NT2/D1 (cell line): ENCODE results near the gene ACSF3.

Experiments used
- DNase-seq: peaks from one replicate; pipeline ENCODE4 v3.0.0-alpha.2; 2011; ENCODE audit warnings: low read depth, low spot score
- H3K27me3 ChIP-seq: 2 replicates; pipeline ENCODE4 v1.6.0; 2011; ENCODE audit warnings: mild to moderate bottlenecking; ENCODE audit not compliant: insufficient read length, insufficient read depth
- H3K36me3 ChIP-seq: 2 replicates; pipeline ENCODE4 v1.6.1; 2011; ENCODE audit warnings: mild to moderate bottlenecking, low read length, mixed read lengths; ENCODE audit not compliant: insufficient read depth, insufficient read length
- H3K4me1 ChIP-seq: 2 replicates; pipeline ENCODE4 v1.5.1; 2011; ENCODE audit not compliant: insufficient read depth, insufficient read length
- H3K4me3 ChIP-seq: 2 replicates; pipeline ENCODE4 v1.5.1; 2011; ENCODE audit warnings: low read depth; ENCODE audit not compliant: insufficient read length
- H3K9ac ChIP-seq: 2 replicates; pipeline ENCODE4 v1.6.0; 2011; ENCODE audit warnings: low read depth; ENCODE audit not compliant: insufficient read length
- H3K9me3 ChIP-seq: 2 replicates; pipeline ENCODE4 v1.5.1; 2011; ENCODE audit warnings: mild to moderate bottlenecking, low read length; ENCODE audit not compliant: insufficient read depth
- SUZ12 ChIP-seq: IDR thresholded peaks from 2 replicates; pipeline ENCODE4 v1.6.1; 2011; ENCODE audit not compliant: insufficient read length, insufficient read depth; ENCODE audit errors: extremely low read depth
- YY1 ChIP-seq: IDR thresholded peaks from 2 replicates; pipeline ENCODE4 v1.6.1; 2011; ENCODE audit not compliant: insufficient read length, insufficient read depth
- ZNF274 ChIP-seq: IDR thresholded peaks from 2 replicates; pipeline ENCODE4 v1.6.1; 2011; ENCODE audit warnings: mild to moderate bottlenecking, low read depth, low read length

The ACSF3 gene

DNA sequence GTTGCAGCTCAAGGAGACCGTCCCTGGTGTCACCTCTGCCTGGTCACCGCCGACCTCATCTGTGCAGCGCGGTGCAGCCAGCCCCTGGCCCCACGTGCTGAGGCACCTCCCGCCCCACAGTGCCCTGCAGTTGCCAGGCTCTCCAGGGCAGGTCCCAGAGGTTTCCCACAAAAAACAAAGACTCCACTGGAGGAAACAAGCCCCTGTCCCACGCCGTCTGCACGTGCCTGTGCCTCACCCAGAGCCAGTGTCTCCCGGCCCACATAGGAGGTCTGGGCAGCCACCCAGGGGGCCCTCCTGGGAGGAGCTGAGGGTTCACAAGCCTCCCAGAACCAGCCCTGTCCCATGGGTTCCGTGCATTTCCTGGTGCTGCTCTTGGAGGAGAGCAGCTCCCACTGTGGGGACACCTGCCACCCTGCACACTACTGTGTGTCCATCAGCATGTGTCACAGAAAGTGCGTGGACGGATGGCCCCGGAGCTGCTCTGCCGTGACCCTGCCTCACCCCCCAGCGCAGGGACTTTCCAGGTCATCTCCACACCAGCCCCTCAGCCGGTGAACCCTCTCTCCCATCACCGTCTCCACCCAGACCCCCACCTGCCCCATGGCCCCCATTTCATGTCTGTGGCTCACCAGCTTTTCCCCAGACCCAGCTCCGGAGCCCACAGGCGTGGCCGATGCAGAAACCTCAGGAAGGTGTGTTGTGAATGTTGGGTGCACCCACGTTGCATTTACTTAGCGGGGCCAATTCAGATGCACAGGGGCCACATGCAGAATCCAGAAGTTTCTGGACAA lies 60.9 kb downstream of the ACSF3 start:
- Histone ChIP-seq H3K4me1 (peaks cover 6% of the 10 kb centered on the region), H3K9me3 (peaks cover 12% of the 10 kb centered on the region), H3K36me3 (peaks cover 26% of the 10 kb centered on the region), H3K27me3 (no peaks in the 10 kb centered on the region), H3K4me3 (no peak overlapping the region), H3K9ac (no peak overlapping the region)
- no peak for TF ChIP-seq ZNF274
- no peak for TF ChIP-seq SUZ12
- TF ChIP-seq YY1 = no peak
- DNase-seq = no peak

DNA sequence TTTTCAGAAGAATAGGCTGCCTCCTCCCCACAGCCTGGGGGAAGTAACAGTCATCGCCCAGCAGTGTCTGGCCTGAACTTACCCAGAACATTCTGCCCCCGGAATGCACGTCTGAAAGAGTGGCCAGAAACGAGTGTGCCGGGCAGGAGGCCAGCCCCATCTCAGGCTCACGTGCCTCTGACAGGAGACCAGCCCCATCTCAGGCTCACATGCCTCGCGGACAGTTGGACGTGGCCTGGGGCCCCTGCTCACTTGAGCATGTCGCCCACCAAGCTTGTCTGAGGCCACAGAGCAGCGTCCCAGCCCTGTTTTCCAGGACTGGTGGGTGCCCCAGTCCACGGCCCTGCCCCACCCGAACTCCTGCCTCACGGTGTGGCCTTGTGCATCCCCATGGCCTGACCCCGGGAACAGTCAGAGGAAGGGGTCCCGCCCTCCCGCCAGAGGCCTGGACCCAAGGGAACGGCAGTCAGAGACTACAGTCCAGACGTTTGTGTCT lies 61.6 kb downstream of the ACSF3 start:
- no peak for DNase-seq
- no peaks in the 10 kb centered on the region for H3K27me3 ChIP-seq
- no peak overlapping the region for H3K9ac ChIP-seq
- no peak for TF ChIP-seq ZNF274
- TF ChIP-seq YY1 = no peak
- TF ChIP-seq SUZ12 = no peak
- no peak overlapping the region for H3K4me3 ChIP-seq
- H3K9me3 ChIP-seq = peaks cover 10% of the 10 kb centered on the region
- H3K4me1 ChIP-seq = peaks cover 6% of the 10 kb centered on the region
- H3K36me3 ChIP-seq = peaks cover 19% of the 10 kb centered on the region

DNA sequence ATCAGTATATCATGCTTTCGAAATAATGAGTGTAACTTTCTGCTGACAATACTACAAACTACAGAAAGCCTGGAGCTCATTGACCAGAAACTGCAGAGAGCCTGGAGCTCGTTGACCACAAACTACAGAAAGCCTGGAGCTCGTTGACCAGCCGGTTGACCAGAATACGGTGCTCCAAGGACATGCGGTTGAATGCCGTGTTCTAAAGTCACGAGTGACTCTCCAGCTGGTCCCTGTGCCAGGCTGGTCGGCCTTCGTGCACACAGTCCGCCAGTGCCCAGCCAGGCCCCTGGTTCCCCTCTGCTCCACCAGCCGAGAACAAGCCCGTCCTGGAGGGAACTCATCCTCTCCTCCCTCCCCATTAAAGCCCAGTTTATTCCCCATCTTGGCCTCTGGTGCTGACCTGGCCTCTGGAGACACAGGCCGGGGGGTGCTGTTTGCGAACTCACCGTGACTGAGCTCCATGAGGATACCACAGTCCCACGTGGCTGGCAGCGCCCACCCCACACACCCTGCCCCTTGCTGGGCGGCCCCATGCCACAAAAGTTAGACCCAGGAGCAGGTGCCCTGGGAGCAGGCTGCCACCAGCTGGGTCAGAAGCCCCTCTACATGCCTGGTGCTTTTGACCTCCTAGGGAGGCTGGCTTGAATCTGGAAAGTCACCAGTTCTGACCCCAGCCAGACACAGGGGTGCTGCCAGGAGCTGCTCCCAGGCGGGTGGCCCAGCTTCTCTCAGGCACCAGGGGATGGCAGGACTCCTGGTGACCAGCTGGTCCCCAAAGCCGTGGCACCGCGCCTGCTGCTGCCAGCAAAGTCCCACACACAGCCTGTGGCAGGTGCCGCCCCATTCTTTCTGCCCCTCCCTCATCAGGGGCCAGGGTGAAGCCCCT lies 62.4 kb downstream of the ACSF3 start:
- Histone ChIP-seq H3K9ac (no peak overlapping the region), H3K27me3 (peaks cover under 1% of the 10 kb centered on the region), H3K9me3 (peaks cover 10% of the 10 kb centered on the region), H3K4me1 (peaks cover 6% of the 10 kb centered on the region), H3K4me3 (no peak overlapping the region), H3K36me3 (peaks cover 11% of the 10 kb centered on the region)
- no peak for DNase-seq
- TF ChIP-seq YY1 (no peak), ZNF274 (no peak), SUZ12 (no peak)

DNA sequence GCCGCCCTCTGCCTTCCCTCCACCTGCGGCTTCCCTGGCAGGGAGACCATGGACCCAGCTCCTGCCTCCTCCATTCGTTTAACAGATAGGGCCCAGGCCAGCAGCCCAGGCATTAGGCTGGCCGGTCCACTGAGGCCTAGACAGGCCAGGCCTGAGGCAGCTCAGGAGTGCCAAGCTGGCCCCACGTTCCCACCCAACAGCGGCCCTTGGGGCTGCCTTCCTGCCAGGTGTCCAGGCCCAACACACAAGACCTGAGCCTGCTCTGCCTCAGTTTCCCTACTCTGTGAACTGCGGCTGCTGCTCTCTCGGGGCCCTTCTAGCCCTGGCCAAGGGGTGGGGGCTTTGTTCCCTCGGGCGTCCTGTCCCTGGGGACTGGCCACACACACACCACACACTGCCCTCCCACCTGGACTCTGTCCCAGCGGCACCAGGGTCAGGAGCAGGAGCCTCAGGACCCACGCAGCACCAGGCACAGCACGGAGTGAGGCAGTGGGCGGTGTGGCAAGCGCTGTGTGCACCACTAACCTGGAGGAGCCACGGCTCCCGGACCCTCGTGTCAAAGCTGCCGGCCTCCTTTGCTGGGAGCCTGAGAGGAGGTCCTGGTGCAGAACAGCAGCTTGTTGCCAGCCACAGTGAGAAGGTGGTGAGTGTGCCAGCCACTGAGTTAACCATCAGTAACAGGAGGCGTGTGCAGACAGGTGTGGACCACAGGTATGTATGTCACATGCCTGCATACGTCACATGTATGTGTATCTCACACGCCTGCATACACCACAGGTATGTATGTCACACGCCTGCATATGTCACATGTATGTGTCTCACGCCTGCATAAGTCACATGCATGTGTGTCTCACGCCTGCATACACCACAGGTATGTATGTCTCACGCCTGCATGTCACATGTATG lies 63.3 kb downstream of the ACSF3 start:
- Histone ChIP-seq H3K36me3 (peaks cover 5% of the 10 kb centered on the region), H3K9ac (no peak overlapping the region), H3K4me3 (no peak overlapping the region), H3K9me3 (peaks cover 10% of the 10 kb centered on the region), H3K27me3 (peaks cover 4% of the 10 kb centered on the region), H3K4me1 (peaks cover 6% of the 10 kb centered on the region)
- TF ChIP-seq ZNF274 = no peak
- no peak for TF ChIP-seq SUZ12
- TF ChIP-seq YY1 = no peak
- DNase-seq = no peak

DNA sequence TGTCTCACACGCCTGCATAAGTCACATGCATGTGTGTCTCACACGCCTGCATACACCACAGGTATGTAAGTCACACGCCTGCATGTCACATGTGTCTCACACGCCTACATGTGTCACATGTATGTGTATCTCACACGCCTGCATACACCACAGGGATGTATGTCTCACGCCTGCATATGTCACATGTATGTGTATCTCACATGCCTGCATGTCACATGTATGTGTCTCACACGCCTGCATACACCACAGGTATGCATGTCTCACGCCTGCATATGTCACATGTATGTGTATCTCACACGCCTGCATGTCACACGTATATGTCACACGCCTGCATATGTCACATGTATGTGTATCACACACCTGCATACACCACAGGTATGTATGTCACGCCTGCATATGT lies 64.1 kb downstream of the ACSF3 start:
- no peak overlapping the region for H3K9ac ChIP-seq
- H3K9me3 ChIP-seq = peaks cover 10% of the 10 kb centered on the region
- peaks cover 6% of the 10 kb centered on the region for H3K4me1 ChIP-seq
- TF ChIP-seq YY1 = no peak
- TF ChIP-seq SUZ12 = no peak
- TF ChIP-seq ZNF274 = no peak
- no peak for DNase-seq
- peaks cover 4% of the 10 kb centered on the region for H3K27me3 ChIP-seq
- H3K4me3 ChIP-seq = no peak overlapping the region
- H3K36me3 ChIP-seq = peaks cover 1% of the 10 kb centered on the region

DNA sequence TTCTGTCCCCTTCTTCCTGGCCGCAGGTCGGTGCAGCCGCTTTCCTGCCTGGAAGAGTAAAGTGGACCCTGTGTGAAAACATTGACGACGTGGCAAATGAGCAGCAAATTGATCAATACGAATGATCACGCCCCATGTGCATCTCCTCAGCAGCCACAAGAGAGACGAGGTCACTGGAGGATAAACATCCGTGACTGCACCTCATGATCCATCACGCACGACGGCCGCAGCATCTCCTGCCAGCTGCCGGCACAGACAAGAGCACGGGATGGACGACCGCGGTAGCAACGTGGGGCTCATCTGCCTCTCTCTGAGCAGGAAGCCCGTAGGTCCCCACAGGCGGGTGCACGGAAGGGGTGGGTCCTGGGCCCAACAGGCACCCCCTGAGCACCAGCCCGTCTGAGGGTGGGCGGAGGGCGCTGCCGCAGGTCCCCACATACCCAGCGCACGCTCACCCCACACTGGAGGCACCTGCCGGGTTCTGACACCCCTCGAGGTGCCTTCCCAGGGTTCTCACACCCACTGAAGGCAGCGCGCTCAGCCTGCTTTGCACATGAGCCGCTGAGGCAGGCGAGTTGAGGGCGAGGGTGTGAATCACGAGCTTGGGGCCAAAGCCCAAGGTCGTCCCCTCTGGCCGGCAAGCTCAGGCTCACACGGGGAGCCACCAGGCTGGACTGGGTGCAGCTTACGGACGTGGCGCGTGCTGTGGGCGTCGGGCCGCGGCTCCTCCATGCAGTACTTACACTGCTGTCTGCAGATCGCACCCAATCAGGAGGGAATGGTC lies 65.6 kb downstream of the ACSF3 start:
- Histone ChIP-seq H3K36me3 (no peaks in the 10 kb centered on the region), H3K4me1 (peaks cover 7% of the 10 kb centered on the region), H3K27me3 (peaks cover 4% of the 10 kb centered on the region), H3K9ac (no peak overlapping the region), H3K9me3 (peaks cover 10% of the 10 kb centered on the region), H3K4me3 (no peak overlapping the region)
- TF ChIP-seq YY1 = no peak
- TF ChIP-seq SUZ12 = no peak
- TF ChIP-seq ZNF274 = no peak
- no peak for DNase-seq
